Activated B cell treated with CpG ODN at 0.5 μM for 24 hours (primary cell): Measurements from ENCODE around the gene KIF25. TPM values are rescaled to one million over a fixed set of nuclear protein-coding genes. Genes with fewer than 3 reads are reported as not detected.

Experiments used
- ATAC-seq: fragments of 200-7000 bp; cut with Tn5 transposase; one replicate; pipeline ENCODE4 v1.10.0; 2021; ENCODE audit warnings: low read depth, mild to moderate bottlenecking, moderate library complexity
- CTCF ChIA-PET: fragments of 350-600 bp; sonication (Branson Sonifier 250); formaldehyde crosslinking; loops from one replicate; lab custom pipeline; 2021; ENCODE audit warnings: antibody characterized with exemption; lab: Charles Lee
- POLR2A ChIA-PET: fragments of 350-600 bp; sonication (Branson Sonifier 250); formaldehyde crosslinking; loops from one replicate; lab custom pipeline; 2021; ENCODE audit warnings: antibody characterized with exemption; lab: Charles Lee
- DNase-seq: peaks from one replicate; pipeline ENCODE4 v3.0.0; 2022
- H3K27ac Mint-ChIP-seq: one replicate; pipeline ENCODE4 v1.8.0; 2020; ENCODE audit warnings: mixed read lengths
- H3K27me3 Mint-ChIP-seq: one replicate; pipeline ENCODE4 v1.8.0; 2021; ENCODE audit warnings: mixed read lengths
- H3K36me3 Mint-ChIP-seq: one replicate; pipeline ENCODE4 v1.8.0; 2021; ENCODE audit warnings: low read depth, mixed read lengths
- H3K4me1 Mint-ChIP-seq: one replicate; pipeline ENCODE4 v1.8.0; 2021; ENCODE audit warnings: mixed read lengths
- H3K4me3 Mint-ChIP-seq: one replicate; pipeline ENCODE4 v1.8.0; 2020; ENCODE audit warnings: mild to moderate bottlenecking, mixed read lengths
- H3K9me3 Mint-ChIP-seq: one replicate; pipeline ENCODE4 v1.8.0; 2020; ENCODE audit warnings: mixed read lengths
- intact Hi-C: fragments of 100-400 bp; cut with micrococcal nuclease; formaldehyde crosslinking; loops from one replicate; pipeline ENCODE4 v1.15.1; 2024
- total RNA-seq: library from RNA; stranded (reverse); gene quantifications from 2 replicates; pipeline ENCODE4 v1.2.3, GENCODE V29; 2022
- TF ChIP-seq, protein P1 (sequence below): fragments of 200-600 bp; IDR thresholded peaks from one replicate; pipeline ENCODE4 v1.8.0; 2022; ENCODE audit warnings: antibody characterized with exemption, mild to moderate bottlenecking

KIF25 gene
- total RNA-seq, 1 donor from 2014 or later, result not detected

DNA sequence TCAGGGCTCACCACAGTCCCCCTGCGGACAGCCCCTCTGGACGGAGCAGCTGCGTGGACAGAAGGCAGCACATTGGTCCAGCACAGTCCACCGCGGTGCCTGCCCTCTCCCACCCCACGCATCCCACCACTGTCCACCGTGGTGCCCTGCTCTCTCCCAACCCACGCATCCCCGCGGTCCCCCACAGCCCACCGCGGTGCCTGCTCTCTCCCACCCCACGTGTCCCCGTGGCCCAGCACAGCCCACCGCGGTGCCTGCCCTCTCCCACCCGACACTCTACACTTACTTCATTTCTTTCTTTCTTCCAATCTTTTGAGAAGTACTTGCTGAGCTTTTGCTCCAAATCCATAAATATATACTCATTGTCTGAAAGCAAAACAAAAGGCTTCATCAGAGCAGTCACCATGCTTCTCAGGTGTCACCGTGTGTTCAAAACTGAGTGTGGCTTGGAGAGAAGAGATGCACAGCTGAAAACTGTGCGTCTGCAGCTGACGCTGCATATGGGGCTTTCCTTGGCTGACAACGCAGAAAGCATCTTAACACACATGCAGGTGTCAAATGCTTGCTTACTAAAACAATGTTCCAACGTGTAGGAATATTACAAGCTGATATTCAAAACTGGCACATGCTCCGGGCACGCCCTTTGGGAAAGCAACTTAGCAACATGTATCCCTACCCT is 69.7 kb downstream of the KIF25 start:
- ChIA-PET CTCF (no interaction called here), POLR2A (no interaction called here)
- no peak for ATAC-seq
- TF ChIP-seq, protein P1, sequence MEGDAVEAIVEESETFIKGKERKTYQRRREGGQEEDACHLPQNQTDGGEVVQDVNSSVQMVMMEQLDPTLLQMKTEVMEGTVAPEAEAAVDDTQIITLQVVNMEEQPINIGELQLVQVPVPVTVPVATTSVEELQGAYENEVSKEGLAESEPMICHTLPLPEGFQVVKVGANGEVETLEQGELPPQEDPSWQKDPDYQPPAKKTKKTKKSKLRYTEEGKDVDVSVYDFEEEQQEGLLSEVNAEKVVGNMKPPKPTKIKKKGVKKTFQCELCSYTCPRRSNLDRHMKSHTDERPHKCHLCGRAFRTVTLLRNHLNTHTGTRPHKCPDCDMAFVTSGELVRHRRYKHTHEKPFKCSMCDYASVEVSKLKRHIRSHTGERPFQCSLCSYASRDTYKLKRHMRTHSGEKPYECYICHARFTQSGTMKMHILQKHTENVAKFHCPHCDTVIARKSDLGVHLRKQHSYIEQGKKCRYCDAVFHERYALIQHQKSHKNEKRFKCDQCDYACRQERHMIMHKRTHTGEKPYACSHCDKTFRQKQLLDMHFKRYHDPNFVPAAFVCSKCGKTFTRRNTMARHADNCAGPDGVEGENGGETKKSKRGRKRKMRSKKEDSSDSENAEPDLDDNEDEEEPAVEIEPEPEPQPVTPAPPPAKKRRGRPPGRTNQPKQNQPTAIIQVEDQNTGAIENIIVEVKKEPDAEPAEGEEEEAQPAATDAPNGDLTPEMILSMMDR, result no peak
- Mint-ChIP-seq H3K9me3 (no peaks in the 10 kb centered on the region), H3K27ac (no peak overlapping the region), H3K36me3 (no peaks in the 10 kb centered on the region), H3K4me3 (no peak overlapping the region), H3K4me1 (no peaks in the 10 kb centered on the region), H3K27me3 (no peaks in the 10 kb centered on the region)
- DNase-seq, result no peak
- intact Hi-C loops, result no loop called here

DNA sequence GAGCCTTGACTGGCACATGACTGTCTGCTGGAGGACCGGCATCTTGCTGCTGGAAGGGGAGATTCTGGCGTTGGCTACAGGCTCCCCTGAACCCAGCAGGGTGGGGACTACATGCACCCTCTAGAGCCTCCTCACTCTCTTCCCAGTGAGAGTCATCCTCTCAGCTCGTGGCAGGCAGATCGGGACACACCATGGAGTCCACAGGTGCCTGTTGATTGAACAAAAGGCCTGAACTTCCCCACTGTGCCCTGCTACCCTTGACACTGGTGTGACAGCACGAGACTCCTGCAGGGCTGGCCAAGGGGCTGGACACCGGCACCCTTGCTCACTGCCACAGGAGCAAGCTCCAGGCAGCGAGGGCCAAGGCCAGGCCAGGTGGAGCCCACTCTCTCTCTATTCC is 73.3 kb downstream of the KIF25 start:
- TF ChIP-seq, protein P1, result no peak
- intact Hi-C loops, result no loop called here
- Mint-ChIP-seq H3K27me3 (no peaks in the 10 kb centered on the region), H3K9me3 (no peaks in the 10 kb centered on the region), H3K4me1 (no peaks in the 10 kb centered on the region), H3K27ac (no peak overlapping the region), H3K4me3 (no peak overlapping the region), H3K36me3 (no peaks in the 10 kb centered on the region)
- ChIA-PET CTCF (no interaction called here), POLR2A (no interaction called here)
- DNase-seq (no peak), ATAC-seq (no peak)

DNA sequence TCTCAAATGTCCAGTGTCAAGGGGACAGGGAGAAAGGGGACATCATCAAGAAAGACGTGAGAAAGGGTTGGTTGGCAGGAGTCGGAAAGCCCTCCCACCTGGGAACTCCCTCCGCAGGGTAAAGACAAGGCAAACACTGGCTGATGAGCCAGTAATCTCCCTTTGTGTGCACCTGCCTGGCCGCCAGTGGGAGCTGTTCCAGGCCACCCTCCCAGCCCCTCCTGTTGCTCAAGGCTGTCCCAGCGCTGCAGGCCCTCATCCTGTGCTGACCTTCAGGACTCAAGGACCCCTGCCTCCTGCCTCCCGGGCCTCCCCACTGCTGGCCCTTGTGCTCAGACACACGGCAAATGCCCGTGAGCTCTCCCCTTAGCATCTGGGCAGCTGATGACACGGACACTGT is 74.1 kb downstream of the KIF25 start:
- no peaks in the 10 kb centered on the region for H3K27me3 Mint-ChIP-seq
- POLR2A ChIA-PET, result no interaction called here
- no peak overlapping the region for H3K27ac Mint-ChIP-seq
- no peak for DNase-seq
- ATAC-seq, result no peak
- no peaks in the 10 kb centered on the region for H3K9me3 Mint-ChIP-seq
- no peaks in the 10 kb centered on the region for H3K4me1 Mint-ChIP-seq
- no peak overlapping the region for H3K4me3 Mint-ChIP-seq
- CTCF ChIA-PET, result no interaction called here
- no peaks in the 10 kb centered on the region for H3K36me3 Mint-ChIP-seq
- TF ChIP-seq, protein P1, result no peak
- intact Hi-C loops, result no loop called here

GRCh38 chr6:168072261-168072660 is 74.8 kb downstream of the KIF25 start:
- H3K27me3 Mint-ChIP-seq, result no peaks in the 10 kb centered on the region
- ChIA-PET CTCF (no interaction called here), POLR2A (no interaction called here)
- no peak overlapping the region for H3K4me3 Mint-ChIP-seq
- no peak overlapping the region for H3K27ac Mint-ChIP-seq
- intact Hi-C loops, result no loop called here
- ATAC-seq (no peak), DNase-seq (no peak)
- no peaks in the 10 kb centered on the region for H3K9me3 Mint-ChIP-seq
- TF ChIP-seq, protein P1, result no peak
- H3K4me1 Mint-ChIP-seq, result no peaks in the 10 kb centered on the region
- H3K36me3 Mint-ChIP-seq, result no peaks in the 10 kb centered on the region

GRCh38 chr6:168072730-168073129 is 75.3 kb downstream of the KIF25 start:
- intact Hi-C loops, result no loop called here
- H3K4me1 Mint-ChIP-seq, result no peaks in the 10 kb centered on the region
- no peak overlapping the region for H3K27ac Mint-ChIP-seq
- no peak overlapping the region for H3K4me3 Mint-ChIP-seq
- H3K27me3 Mint-ChIP-seq, result no peaks in the 10 kb centered on the region
- ChIA-PET CTCF (no interaction called here), POLR2A (no interaction called here)
- TF ChIP-seq, protein P1, result no peak
- DNase-seq (no peak), ATAC-seq (no peak)
- no peaks in the 10 kb centered on the region for H3K9me3 Mint-ChIP-seq
- no peaks in the 10 kb centered on the region for H3K36me3 Mint-ChIP-seq
